Placental pericyte (primary cell): ENCODE data around the gene ATF7IP. TPM values are rescaled to one million over a fixed set of nuclear protein-coding genes. Genes with fewer than 3 reads are reported as not detected.

Experiments
- total RNA-seq: library from RNA; depleted of rRNA; stranded (reverse); fragments of >200 nt; gene quantifications from 2 replicates; pipeline ENCODE4 v1.2.3, GENCODE V29; 2012

Gene ATF7IP, protein sequence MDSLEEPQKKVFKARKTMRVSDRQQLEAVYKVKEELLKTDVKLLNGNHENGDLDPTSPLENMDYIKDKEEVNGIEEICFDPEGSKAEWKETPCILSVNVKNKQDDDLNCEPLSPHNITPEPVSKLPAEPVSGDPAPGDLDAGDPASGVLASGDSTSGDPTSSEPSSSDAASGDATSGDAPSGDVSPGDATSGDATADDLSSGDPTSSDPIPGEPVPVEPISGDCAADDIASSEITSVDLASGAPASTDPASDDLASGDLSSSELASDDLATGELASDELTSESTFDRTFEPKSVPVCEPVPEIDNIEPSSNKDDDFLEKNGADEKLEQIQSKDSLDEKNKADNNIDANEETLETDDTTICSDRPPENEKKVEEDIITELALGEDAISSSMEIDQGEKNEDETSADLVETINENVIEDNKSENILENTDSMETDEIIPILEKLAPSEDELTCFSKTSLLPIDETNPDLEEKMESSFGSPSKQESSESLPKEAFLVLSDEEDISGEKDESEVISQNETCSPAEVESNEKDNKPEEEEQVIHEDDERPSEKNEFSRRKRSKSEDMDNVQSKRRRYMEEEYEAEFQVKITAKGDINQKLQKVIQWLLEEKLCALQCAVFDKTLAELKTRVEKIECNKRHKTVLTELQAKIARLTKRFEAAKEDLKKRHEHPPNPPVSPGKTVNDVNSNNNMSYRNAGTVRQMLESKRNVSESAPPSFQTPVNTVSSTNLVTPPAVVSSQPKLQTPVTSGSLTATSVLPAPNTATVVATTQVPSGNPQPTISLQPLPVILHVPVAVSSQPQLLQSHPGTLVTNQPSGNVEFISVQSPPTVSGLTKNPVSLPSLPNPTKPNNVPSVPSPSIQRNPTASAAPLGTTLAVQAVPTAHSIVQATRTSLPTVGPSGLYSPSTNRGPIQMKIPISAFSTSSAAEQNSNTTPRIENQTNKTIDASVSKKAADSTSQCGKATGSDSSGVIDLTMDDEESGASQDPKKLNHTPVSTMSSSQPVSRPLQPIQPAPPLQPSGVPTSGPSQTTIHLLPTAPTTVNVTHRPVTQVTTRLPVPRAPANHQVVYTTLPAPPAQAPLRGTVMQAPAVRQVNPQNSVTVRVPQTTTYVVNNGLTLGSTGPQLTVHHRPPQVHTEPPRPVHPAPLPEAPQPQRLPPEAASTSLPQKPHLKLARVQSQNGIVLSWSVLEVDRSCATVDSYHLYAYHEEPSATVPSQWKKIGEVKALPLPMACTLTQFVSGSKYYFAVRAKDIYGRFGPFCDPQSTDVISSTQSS
- total RNA-seq = 27.1 and 61.3 TPM in 2 replicates

DNA sequence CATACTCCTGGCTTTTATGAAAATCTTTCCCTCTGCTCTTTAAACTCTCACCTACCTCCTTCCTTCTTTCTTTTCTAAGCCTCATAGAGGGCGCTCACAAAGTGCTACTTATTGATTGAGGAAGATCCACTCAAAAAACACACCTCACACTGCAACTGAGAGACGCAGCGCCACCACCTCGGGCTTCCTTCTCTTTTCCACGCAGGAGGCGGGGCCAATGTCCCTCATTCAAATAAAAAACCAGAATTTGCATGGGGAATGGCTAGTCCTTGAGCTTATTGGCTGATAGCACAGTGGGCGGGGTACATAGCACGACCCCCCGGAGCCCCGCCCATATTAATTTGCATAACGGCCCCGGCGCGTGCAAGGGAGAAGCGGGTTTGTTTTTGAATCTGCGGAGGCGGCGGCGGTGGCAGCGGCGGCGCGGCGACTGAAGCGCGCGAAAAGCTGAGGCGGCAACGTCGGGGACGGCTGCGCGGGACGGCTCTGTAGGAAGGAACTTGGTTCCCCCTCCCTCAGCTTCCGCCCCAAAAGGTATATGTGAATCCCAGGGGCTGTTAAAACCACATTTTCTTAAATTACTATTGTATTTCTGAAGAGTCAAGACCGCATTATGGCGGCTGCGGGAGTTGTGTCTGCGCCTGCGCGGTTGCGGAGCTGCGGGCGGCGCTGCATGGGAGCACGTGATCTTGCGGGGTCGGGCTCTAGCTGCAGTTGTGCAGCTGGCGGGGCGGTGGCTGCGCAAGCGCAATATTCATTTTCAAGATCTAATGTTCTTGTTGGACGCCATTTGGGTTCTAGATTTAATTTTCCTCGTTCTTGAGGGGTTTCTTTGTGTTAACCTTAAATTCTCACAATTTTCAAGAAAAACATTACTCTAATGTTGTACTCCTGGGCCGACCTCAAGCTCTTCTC is at the start of gene ATF7IP:
Gene ATF7IP (plus strand): TSS at position 389 of the 915 bp plus-strand sequence. CDS start 58,234 bp downstream, outside the sequence.

Other genes with a start within 250 kb of the ATF7IP start
- 7.3 and 11.4 TPM in 2 replicates for gene PLBD1, start 202.2 kb downstream of the ATF7IP start, total RNA-seq